ENCODE measurements around the gene ZNF584.
"Not testable (repeated sequence)": the region's sequence is repeated elsewhere in the genome, so short reads cannot be mapped to it uniquely, and the experiment has no call there.

The ZNF584 gene

GRCh38 chr19:58400916-58401839 is 7.3 kb upstream of the ZNF584 start:
- H3K4me3 ChIP-seq (ENCODE audit: low read depth, low read length) = peak overlapping the region; percentile 81
- no peak for TF ChIP-seq CTCF (IDR thresholded peaks at IDR 0.05; ENCODE audit: borderline replicate concordance, insufficient read depth, low read depth, low read length)

- peak overlapping the region; percentile 81 for H3K4me3 ChIP-seq (ENCODE audit: low read depth, low read length)
- no peak for TF ChIP-seq CTCF (IDR thresholded peaks at IDR 0.05; ENCODE audit: borderline replicate concordance, insufficient read depth, low read depth, low read length)
Measured at GRCh38 chr19:58401840-58402421, 6.5 kb upstream of the ZNF584 start.

- H3K4me3 ChIP-seq (ENCODE audit: low read depth, low read length) = not testable (repeated sequence)
Measured at GRCh38 chr19:58403920-58404478, 4.5 kb upstream of the ZNF584 start.

GRCh38 chr19:58406818-58407657 is 1.4 kb upstream of the ZNF584 start:
- peak; percentile 19; the same call in 1 of the 2 replicates for TF ChIP-seq CTCF (IDR thresholded peaks at IDR 0.05; ENCODE audit: borderline replicate concordance, insufficient read depth, low read depth, low read length)
- peak overlapping the region; percentile 100 for H3K4me3 ChIP-seq (ENCODE audit: low read depth, low read length)

GRCh38 chr19:58407658-58408151 is 744 bp upstream of the ZNF584 start:
- H3K4me3 ChIP-seq (ENCODE audit: low read depth, low read length) = peak overlapping the region; percentile 100
- TF ChIP-seq CTCF (IDR thresholded peaks at IDR 0.05; ENCODE audit: borderline replicate concordance, insufficient read depth, low read depth, low read length) = no peak

GRCh38 chr19:58409010-58409790 is 751 bp downstream of the ZNF584 start:
- H3K4me3 ChIP-seq (ENCODE audit: low read depth, low read length) = peak overlapping the region; percentile 100
- no peak for TF ChIP-seq CTCF (IDR thresholded peaks at IDR 0.05; ENCODE audit: borderline replicate concordance, insufficient read depth, low read depth, low read length)
